ENCODE results near the gene TMEM119.

- no peak for TF ChIP-seq CTCF (conservative IDR thresholded peaks at IDR 0.05; ENCODE audit: low read depth, low read length)
- TF ChIP-seq EZH2 (IDR thresholded peaks at IDR 0.05; ENCODE audit: borderline replicate concordance, low read depth, low read length, poor library complexity, severe bottlenecking) = no peak
These were observed 31.3 kb upstream of the TMEM119 start for GRCh38 chr12:108629151-108629550.
